ENCODE results near the gene PDE8B. TPM values are rescaled to one million over a fixed set of nuclear protein-coding genes. Genes with fewer than 3 reads are reported as not detected.

The PDE8B gene
- total RNA-seq, 2 donors from 2014 or later = 0.89 to 1.4 TPM

DNA sequence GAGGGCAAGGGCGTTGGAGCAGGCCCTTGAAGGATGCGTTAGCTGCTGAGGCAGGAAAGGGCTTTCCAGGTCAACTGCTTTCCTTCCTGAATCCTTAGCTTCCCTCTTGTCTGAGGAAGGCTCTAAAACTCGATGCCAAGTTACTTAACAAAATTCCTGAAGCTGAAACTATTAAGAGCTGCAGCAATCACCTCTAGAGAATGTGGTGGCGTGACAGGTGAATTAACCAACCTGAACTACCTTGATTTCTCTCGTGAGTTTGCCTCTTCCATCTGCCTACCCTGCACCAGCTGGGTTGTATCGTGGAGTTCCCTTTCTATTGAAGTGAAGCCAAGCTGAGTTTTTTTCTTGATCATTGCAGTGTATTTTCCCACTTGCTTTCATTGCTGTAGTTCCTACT is 96.1 kb downstream of the PDE8B start:
- no peak for DNase-seq
- no peak for ATAC-seq
- intact Hi-C loops (cut with DNase I, micrococcal nuclease) = no loop called here

DNA sequence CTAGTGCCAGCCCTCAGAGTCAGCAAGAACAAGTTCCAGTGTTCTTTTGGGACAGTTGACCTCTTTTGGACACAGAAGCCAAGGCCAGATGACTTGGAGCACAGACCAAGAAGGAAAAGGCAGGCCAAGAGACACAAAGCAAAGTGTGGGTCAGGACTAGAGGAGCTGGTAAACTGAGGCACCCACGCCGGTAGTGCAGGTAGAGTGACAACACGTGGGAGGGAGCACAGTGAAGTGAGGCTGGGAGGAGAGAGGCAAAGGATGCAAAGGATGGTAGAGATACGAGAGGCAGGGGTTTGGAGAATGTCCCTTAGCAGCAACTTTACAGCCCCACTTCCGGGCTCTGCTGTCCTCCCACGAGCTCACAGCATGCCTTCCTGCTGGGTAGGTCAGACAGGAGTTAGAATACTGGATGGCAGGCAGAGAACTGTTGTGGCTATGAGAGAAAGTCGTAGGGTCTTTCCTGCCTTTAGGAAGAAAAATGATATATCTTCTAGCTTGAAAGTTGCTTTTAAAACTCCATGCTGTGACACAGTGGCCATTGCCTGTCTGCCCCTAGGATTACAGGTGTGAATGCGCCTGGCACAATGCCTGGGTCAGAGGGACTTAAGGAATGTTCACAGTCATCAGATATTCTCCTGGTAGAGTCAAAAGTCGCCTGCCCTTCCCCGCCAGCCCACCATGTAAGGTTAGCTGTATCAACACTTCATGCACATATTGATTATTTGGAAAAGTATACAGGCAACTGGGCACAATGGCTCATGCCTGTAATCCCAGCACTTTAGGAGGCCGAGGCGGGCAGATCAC is 97.9 kb downstream of the PDE8B start:
- intact Hi-C loops (cut with DNase I, micrococcal nuclease) = no loop called here

DNA sequence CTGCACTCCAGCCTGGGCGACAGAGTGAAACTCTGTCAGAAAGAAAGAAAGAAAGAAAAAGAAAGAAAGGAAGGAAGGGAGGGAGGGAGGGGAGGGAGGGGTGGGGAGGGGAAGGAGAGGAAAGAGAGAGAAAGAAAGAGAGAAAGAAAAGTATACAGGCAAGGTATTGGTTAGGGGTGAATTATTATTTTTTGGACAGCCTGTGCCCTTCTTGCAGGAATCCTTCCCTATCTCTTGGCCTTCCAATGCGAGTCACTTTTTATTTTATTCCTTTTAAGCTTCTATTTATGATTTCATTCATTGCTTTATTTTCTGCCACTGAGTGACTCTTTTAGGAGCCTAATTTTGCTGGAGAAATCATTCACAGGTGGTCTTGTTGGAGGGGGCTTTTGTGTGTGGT is 98.7 kb downstream of the PDE8B start:
- ATAC-seq (no peak), DNase-seq (no peak)
- intact Hi-C loops (cut with DNase I, micrococcal nuclease) = no loop called here

More for the DNA sequence above, 97.9 kb downstream of the PDE8B start:
- no peak for ATAC-seq
- DNase-seq = no peak

DNA sequence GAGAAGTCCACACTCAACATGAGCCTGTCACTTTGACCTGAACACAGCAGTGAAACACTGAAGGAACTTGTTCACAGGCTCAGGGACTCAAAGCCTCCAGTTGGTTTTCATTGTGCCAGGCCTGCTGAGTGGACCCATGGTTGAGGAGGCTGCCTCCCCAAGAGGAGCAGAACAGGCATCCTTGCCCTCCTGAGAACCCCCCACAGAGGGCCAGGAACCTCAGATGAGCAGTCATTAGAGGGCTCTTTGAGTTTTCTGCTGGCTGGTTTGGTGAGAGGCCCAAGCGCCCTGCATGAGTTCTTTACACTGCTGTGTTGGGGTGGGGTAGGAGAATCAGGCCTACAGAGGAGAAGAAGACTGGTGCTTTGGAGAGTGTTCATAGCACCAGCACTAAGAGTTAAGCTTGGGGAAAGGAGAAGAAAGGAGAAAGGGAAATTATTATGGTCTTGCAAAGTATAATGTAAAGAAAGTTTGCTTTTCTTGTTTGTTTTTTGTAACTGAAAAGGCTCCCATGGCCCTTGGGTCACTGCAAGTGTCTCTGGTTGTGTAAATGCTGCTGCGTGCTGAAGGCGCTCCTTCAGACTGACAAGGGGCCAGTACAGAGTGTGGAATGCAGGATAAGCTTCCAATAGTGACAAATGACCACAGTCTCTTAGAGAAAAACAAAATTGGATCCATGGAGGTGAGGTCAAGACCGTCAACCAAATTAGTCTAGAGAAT is 100.2 kb downstream of the PDE8B start:
- no peak for DNase-seq
- no peak for ATAC-seq
- intact Hi-C loops (cut with DNase I, micrococcal nuclease) = no loop called here

DNA sequence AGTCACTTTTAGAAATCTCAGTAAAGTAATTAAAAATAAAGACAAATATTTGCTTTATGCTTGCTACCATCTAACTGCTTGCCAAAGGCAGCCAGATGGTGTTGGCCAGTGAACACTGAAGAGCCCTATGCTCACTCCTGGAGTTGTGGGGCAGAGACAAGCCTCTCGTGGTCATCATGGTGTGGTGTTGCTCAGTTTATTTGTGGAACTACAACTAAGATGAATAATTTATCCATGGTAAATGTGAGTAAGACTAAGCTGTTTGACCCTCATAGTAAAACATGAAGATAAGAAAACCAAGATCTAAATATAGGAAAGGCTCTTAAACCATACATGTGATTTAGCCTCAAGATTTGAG is 100.7 kb downstream of the PDE8B start:
- ATAC-seq (no peak), DNase-seq (no peak)
- intact Hi-C loops (cut with DNase I, micrococcal nuclease) = no loop called here

DNA sequence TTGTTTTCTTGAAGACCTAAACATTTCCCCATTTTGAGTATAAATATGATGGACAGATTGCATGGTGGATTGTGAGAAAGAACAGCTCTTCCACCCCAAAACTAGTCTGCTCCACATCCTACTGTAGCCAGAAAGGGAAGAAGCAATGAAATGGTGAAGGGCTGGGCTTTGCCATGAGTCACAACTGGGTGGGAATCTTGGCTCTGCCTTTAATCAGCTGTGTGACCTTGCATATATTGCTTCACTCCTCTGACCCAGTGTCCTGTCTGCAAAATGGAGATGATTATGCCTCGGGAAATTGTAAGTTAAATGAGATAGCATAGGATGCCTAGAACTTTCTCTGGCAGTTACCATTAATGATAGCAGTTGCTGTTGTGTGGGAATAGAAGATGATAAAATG is 101.9 kb downstream of the PDE8B start:
- intact Hi-C loops (cut with DNase I, micrococcal nuclease) = no loop called here
- DNase-seq (no peak), ATAC-seq (peak; percentile 68)

DNA sequence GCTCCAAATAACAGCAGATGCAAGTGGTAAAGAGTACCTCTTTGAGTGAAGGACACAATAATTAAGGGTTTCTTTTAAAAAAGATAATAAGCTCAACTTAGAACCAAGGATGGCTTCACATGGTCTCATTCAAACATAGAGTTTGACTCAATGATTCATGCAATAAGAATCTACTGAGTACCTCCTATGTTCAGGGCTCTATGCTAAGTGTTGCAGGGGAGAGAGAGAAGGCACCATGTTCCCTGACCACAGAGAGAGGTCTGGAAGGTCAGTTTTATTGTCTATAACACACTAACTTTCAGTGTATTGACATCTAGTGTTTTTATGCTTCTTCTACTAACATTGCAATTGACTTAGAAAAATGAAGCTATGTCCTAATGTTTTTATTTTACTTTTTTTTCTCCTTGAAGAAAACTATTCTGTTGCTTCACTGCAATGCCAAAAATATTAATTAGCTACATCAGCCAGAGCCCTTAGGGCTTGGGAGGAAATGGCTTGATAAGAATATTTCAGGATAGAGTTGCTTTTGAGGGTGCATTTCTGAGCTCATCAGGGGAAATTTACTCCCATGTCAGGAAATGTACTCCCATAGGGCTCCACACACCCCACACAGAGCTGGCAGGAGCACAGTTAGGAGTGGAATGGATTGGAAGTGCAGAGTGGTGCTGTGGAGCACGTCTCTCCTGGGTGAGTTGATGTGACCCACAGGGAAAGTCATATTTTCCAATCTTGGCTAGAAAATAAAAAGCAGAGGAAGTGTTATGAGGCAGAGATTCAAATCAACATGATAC is 106.6 kb downstream of the PDE8B start:
- intact Hi-C loops (cut with DNase I, micrococcal nuclease) = no loop called here
- ATAC-seq (no peak), DNase-seq (no peak)

DNA sequence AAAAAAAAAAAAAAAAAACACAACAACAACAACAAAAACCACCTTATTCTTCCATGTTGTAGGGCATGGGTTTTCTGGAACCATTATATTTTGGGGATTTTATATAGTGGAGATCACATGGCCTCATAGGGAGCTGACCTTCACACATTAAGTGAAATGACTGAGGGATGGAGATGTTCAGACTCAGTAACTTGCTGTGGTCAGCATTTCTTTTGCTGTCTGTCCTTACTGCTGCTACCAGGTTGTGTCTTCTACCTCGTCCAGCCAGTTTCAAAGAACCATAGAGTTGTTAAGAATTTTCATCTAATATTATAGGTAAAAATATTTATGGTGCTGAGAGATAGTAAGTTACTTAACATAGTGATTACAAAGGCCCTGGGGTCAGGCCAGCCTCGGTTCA is 107.6 kb downstream of the PDE8B start:
- intact Hi-C loops (cut with DNase I, micrococcal nuclease) = no loop called here
- no peak for DNase-seq

DNA sequence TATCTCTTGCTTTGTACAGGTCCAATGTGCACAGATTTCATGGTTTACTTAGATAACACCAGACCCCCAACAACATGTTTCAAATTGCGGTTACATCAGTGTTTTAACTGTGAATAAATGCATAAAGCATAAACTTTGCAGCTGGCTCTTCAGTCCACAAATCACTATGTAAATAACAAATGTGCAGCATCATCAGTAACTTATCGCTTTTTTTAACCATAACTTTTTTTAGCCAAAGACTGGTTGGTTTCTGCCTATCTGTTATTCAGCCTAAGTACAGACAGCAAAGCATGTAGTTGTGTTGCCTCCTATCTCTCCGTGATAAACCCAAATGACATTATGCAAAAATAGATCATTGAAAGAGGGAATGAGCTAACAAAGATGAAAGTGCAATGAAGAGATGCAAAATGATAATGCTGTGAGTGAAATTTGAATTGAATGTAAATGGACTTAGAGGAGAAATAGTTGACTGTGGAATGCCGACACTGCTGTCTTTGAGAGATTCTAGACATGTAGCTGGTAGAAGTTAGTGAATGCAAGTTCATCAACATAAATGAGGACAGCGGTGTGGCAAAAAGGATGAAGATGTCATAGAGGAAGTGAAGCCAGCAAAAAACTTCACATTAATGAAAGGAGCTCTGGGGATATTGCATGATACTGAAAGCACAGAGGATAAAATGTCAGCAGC is 108.8 kb downstream of the PDE8B start:
- intact Hi-C loops (cut with DNase I, micrococcal nuclease) = no loop called here
- DNase-seq (no peak), ATAC-seq (no peak)

More for the DNA sequence above, 107.6 kb downstream of the PDE8B start:
- ATAC-seq = no peak

DNA sequence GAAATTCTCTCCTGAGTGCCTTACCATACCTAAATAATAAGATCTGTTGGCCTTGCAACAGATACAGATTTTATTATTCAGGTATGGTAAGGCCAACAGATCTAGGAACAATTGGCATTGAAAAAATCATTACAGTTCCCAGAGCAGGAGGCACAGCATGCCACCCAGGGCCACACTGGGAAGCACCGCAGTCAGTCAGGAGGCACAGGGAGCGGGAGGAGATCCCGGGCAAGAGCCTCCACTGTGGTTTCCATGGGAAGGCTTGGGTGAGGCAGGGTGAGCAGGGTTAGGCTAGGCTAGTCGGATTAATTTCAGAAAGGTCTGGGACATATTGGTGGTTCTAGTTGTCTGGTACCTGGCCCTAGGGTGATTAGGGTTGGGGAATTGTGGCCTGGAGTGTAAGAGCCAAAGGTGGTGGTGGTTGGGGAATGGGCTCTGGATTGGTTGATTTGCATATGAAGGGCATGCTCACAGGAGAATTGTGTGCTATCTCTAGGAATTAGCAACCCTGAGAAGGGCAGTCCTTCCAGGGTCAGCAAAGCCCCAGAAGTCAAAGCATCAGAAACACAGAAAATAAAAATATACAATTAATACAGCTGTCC is 111.4 kb downstream of the PDE8B start:
- DNase-seq (no peak), ATAC-seq (no peak)
- intact Hi-C loops (cut with DNase I, micrococcal nuclease) = no loop called here

DNA sequence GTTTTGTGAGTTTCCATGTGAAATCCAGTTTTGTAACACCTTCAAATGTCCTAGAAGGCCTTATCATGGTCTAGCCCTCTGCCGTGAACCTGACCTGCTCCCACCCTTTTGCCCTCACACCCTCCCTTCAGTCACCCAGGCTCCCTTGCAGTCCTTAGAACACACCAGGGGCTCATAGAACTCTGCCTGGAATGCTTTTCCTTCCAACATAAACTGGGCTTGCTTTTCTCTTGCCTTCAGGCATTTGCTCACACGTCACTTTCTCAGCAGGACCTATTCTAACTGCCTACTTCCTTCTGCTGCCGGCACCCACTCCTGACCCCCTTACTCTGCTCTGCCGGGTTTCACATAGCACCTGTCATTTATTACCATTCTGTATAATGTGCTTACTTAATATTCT is 111.9 kb downstream of the PDE8B start:
- DNase-seq = no peak
- intact Hi-C loops (cut with DNase I, micrococcal nuclease) = no loop called here
- ATAC-seq = no peak

DNA sequence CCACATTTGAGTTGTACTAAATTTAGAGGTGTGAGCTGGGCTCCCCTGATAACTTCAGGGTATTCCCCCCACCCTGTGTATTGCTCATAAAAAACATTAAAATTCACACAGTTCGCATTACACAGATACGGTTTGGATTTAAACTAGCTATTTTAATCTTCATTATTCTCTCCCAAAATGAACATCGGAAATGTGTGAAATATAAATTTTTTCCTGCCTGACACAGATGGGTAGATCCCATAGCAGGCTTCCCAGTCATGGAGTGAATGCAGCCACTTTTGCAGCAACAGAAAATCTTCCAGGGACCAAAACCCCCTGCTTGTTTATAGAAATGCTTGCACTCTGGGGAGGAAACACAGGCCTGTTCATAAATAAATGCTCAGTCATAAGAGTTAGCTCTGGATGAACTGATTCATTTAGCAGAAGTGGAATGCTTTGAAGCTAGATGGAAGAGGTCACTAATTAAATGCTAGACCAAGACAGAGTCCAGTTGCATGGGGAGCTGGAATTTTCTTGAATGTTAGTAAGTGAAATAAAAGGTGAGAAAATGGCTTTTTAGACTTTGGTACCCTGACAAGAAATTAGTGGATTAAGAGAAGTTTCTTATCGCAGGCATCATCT is 115.6 kb downstream of the PDE8B start:
- ATAC-seq (no peak), DNase-seq (no peak)
- intact Hi-C loops (cut with DNase I, micrococcal nuclease) = no loop called here

DNA sequence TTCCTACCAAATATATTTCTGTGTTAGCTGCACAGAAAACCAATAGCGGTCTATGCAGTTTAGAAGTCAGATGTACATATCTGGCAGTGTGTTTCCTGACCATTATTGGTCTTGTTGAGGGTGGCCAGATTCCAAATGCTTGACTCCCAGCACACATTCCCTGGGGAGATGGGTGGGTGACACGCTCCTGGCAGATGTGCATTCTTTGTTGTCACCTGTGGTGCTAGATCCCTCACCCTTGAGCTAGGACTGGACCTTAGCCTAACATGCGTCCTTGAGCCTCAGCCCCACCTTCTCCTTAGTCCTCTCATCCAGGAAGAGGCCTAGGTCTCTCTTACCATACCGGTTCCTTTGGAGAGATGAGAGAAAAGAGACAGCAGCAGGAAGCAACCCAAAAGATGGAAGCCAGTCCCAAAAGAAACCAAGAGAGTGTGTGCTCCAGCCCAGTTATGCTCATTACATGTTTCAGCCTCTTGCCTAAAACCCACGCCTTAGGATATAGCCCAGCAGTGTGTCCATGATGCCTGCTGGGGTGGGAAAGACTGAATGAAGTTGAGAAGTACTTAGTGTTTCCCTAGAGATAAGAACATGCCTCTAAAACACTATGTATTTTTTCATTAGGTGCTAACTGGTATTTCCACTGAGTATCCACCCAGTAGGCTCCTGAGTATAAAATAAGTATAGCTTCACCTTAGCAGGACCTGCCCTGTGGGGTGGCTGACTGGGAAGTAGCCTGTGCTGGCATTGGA is 116.7 kb downstream of the PDE8B start:
- intact Hi-C loops (cut with DNase I, micrococcal nuclease) = no loop called here
- no peak for DNase-seq
- ATAC-seq = no peak

DNA sequence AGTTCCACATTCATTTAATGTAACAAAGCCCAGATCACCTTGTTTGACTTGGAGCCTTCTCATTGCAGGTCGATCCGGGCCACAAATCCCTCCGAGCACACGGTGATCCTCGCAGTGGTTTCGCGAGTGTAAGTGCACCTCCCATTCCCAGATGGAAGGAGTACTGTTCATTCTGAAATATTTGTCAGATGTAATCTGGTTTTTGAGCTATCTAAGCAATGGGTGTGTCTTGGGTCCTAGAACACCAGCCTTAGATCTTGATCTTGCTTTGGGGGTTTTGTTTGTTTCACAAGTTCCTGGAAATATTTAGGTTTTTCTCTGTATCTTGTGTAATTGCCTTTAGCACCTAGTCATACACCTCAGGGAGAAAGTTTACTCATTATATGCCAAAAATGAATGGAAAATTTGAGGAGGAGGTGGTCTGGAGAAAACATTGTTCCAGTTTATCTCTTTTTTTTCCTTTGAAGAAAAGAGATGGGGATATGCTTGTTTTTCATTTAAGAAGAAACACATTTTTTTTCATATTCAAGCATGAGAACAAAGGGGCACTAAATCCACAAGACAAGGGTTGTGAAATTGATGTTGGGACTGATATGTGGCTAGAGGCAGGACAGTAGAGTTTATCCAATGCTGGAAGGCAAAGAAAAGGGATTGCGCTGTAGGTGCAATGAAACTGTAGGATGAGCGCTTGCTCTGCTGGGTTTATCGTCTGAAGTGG is 118.6 kb downstream of the PDE8B start:
- intact Hi-C loops (cut with DNase I, micrococcal nuclease) = no loop called here
- no peak for ATAC-seq
- DNase-seq = no peak

DNA sequence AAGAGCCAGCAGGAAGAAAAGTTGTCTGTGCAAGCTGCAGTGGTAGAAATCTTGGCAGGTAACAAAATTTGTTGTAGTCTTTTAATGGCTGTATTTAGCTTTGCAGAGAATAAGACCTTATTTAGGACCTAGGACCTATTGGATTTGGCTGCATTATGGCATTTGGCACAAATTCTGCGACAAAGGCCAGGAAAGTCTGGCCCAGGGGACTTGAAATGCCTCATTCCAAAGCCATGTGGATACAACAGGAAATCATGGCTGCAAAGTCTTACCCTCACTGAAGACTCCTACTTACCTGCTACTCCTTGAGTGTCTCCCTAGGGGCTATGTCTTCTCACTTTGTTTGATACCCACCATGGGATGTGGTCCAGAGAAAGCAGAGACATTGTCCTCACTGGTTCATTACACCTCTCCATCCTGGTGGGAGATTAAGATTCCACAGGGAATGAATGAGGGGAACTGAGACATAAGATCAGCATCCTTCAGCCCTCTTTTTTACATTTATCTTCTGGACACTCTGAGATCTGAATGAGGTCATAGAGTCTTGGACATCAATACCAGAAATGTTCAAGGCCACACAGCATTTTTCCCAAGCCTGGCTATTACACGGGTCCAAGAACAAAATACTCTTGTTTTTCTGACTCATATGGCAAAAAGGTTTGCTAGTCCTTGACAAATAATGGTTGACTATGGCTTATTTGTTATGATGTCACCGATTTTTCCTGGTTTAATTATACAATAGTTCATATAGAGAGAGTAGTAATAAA is 119.4 kb downstream of the PDE8B start:
- DNase-seq (no peak), ATAC-seq (no peak)
- intact Hi-C loops (cut with DNase I, micrococcal nuclease) = no loop called here

DNA sequence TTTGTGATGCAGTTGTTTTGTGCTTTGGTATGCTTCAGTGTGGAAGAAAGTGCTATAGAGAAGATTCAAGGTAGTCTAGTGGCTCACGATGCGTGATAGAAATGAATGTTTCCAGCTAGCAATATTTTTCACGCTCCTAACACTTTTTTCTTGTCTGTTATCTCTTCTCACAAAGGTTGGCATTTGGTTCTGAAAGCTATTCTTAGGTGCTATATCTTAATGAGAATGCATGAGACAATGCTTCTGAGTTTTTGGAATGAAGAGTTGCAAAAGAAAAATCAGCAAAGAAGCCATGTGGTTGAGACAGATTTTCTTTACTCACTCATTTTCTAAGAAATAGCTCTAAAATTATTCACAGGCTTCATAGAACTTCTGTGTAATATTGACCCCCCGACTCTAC is 122.6 kb downstream of the PDE8B start:
- intact Hi-C loops (cut with DNase I, micrococcal nuclease) = no loop called here
- DNase-seq (no peak), ATAC-seq (no peak)

Measured in left colon (tissue), 2 donors.